NCI-H460 (cell line): ENCODE data around the gene PLEKHA4. TPM values are rescaled to one million over a fixed set of nuclear protein-coding genes. Genes with fewer than 3 reads are reported as not detected.
A peak's percentile ranks its signal among the peaks of the same experiment; 100 is the strongest.
"Not testable (repeated sequence)": the region's sequence is repeated elsewhere in the genome, so short reads cannot be mapped to it uniquely, and the experiment has no call there.

Experiments
- DNase-seq: peaks from one replicate; pipeline ENCODE4 v3.0.0-alpha.2; 2016; ENCODE audit warnings: low read depth; ENCODE audit errors: extremely low read depth
- polyA plus RNA-seq: library from polyadenylated mRNA; depleted of rRNA; stranded (reverse); fragments of >200 nt; gene quantifications from 2 replicates; pipeline ENCODE4 v1.2.3, GENCODE V29; 2014; cell fraction: nucleus; rRNA removed
- total RNA-seq: library from RNA; depleted of rRNA; stranded (reverse); fragments of >200 nt; shearing (Covaris generic); gene quantifications from 2 replicates; pipeline ENCODE4 v1.2.3, GENCODE V29; 2014; rRNA removed

The PLEKHA4 gene, protein sequence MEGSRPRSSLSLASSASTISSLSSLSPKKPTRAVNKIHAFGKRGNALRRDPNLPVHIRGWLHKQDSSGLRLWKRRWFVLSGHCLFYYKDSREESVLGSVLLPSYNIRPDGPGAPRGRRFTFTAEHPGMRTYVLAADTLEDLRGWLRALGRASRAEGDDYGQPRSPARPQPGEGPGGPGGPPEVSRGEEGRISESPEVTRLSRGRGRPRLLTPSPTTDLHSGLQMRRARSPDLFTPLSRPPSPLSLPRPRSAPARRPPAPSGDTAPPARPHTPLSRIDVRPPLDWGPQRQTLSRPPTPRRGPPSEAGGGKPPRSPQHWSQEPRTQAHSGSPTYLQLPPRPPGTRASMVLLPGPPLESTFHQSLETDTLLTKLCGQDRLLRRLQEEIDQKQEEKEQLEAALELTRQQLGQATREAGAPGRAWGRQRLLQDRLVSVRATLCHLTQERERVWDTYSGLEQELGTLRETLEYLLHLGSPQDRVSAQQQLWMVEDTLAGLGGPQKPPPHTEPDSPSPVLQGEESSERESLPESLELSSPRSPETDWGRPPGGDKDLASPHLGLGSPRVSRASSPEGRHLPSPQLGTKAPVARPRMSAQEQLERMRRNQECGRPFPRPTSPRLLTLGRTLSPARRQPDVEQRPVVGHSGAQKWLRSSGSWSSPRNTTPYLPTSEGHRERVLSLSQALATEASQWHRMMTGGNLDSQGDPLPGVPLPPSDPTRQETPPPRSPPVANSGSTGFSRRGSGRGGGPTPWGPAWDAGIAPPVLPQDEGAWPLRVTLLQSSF
- total RNA-seq: 0.58 and 1.2 TPM in 2 replicates
- polyA plus RNA-seq: 0.04 and 5.1 TPM in 2 replicates

- no peak for DNase-seq
Measured at GRCh38 chr19:48868114-48868886, at the start of gene PLEKHA4. Gene PLEKHA4, minus strand, starts transcription at chr19:48868617. Its CDS starts 997 bp downstream, at chr19:48867620.

- DNase-seq: no peak
Measured at GRCh38 chr19:48918071-48918470, 49.7 kb upstream of the PLEKHA4 start.

DNA sequence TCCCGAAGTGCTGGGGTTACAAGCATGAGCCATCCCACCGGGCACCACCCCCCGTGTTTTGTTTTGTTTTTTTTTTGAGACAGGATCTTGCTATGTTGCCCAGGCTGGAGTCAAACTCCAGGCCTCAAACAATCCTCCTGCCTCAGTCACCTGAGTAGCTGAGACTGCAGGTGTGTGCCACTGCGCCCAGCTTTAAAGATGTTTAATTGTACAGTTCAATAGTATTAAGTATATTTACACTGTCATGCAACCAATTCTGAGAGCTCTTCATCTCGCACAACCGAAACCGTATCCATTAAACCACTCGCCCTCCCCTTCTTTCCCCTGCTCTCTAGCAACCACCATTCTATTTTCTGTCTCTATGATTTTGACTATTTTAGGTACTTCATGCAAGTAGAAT, 47.3 kb upstream of the PLEKHA4 start:
- DNase-seq: no peak

- no peak for DNase-seq
Measured at GRCh38 chr19:48914181-48914580, 45.8 kb upstream of the PLEKHA4 start.

DNA sequence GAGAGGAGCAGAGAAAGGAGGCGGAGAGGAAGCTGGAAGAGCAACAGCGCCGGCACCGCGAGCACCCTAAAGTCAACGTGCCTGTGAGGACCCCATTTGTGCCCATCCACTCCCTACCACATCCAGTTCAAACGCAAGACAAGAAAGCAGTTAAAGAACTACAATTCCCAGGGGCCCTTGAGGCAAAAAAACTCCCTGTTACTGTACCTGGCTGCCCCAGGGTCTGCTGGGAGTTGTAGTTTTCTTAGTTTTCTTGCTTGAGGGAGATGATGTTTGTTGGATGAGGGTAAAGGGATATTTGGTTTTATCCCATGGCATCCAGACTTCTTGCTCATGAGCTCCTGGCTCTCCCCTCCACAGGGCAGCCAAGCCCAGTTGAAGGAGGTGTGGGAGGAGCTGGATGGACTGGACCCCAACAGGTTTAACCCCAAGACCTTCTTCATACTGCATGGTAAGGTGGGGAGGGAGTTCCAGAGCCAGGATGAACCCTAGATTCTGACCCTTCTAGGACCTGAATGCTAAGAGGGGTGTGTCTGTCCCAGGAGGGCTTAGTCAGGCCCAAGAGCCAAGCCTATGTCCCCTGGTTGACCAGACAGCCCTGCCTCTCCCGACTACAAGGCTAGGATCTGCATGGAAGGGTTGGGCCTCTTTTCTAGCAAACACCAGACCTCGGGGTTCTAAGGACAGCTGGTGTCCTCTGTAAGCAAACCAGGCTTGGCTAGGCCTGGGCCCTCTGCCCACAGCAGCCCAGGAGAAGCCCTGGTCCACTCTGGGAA, 44.9 kb upstream of the PLEKHA4 start:
- DNase-seq: no peak

DNA sequence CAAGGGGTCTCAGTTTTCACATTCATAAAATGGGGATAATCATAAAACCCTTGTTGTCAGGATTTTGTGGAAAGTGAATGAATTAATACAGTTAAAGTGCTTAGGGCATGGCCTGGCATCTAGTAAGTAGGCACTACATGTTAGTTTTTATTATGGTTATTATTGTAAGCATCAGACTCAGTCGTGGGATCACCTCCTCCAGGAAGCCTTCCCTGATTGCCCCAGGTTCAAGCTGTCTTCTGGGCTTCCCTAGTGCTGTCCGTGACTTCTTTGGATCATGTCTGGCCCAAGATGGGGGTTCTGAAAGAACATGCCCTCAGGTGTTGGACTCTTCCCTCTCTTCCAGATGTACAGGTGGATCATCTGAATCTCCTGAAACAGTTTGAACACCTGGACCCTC, 42.4 kb upstream of the PLEKHA4 start:
- DNase-seq: no peak

DNA sequence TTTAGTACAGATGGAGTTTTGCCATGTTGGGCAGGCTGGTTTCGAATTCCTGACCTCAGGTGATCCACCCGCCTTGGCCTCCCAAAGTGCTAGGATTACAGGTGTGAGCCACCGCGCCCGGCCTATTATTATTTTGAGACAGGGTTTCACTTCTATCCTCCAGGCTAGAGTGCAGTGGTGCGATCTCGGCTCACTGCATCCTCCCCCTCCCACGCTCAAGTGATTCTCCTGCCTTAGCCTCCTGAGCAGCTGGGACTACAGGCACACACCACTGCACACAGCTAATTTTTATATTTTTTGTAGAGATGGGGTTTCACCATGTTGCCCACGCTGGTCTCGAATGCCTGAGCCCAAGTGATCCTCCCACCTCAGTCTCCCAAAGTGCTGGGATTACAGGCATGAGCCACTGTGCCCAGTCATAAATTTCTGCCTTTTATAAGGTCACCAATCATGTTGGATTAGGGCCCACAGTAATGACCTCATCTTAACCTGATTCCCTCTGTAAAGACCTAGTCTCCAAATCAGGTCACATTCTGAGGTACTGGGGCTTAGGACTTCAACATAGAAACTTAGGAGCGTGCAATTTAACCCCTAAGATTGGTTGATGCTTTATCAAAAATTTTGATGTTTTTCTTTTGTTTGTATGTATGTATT, 41.1 kb upstream of the PLEKHA4 start:
- not testable (repeated sequence) for DNase-seq

- DNase-seq: no peak
Measured at GRCh38 chr19:48907671-48908070, 39.3 kb upstream of the PLEKHA4 start.

- DNase-seq: no peak
Measured at GRCh38 chr19:48906324-48906723, 37.9 kb upstream of the PLEKHA4 start.

DNA sequence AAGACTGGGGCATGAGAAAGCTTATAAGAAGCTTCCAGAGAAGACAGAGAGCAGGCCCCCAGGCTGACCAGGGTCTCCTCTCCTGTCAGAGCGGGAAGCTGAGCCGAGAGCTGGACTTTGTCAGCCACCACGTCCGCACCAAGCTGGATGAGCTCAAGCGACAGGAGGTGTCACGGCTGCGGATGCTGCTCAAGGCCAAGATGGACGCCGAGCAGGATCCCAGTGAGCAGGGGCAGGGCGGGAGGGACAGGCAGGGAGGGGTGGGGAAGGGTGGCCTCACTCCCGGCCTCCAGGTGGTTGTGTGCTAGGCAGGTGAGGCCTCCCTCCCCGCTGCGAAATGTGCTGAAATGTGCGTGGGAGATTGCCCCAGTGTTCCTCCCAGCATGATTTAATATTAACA, 37.2 kb upstream of the PLEKHA4 start:
- no peak for DNase-seq

- DNase-seq: not testable (repeated sequence)
Measured at GRCh38 chr19:48903788-48904187, 35.4 kb upstream of the PLEKHA4 start.

DNA sequence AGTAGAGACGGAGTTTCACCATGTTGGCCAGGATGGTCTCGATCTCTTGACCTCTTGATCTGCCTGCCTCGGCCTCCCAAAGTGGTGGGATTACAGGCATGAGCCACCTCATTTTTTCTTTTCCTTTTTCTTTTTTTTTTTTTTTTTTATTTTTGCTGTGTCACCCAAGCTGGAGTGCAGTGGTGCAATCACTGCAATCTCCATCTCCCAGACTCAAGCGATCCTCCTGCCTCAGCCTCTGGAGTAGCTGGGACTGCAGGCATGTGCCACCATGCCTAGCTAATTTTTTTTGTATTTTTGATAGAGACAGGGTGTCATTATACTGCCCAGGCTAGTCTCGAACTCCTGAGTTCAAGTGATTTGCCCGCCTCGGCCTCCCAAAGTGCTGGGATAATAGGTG, 33.9 kb upstream of the PLEKHA4 start:
- not testable (repeated sequence) for DNase-seq

GRCh38 chr19:48900477-48901406, 32.3 kb upstream of the PLEKHA4 start:
- no peak for DNase-seq

- DNase-seq: peak; percentile 96
Measured at GRCh38 chr19:48899781-48900476, 31.5 kb upstream of the PLEKHA4 start, which contains the start of gene NUCB1. Gene NUCB1, plus strand, starts transcription at chr19:48900312. Its CDS starts 485 bp downstream, at chr19:48900797.

- DNase-seq: not testable (repeated sequence)
Measured at GRCh38 chr19:48899386-48899749, 31.0 kb upstream of the PLEKHA4 start.

DNA sequence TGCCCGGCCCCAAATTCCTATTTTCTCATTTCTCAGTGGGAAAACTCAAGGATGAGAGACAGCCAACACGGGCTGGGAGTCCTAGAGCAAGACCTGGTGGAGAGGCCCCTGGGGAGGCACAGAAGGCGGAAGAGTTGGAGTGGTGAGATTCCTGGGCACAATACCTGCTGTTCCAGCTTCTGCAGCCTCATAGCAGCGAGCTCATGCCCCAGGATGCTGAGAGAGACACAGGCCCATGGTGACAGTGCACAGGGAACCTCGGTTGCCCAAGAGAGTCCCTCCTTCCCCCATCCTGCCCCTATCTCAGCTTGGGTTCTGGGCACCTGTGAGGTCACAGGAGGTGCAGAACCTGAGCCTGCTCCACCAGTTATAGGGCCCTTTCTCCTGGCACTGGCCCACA, 28.8 kb upstream of the PLEKHA4 start:
- no peak for DNase-seq

- DNase-seq: no peak
Measured at GRCh38 chr19:48896191-48896720, 27.8 kb upstream of the PLEKHA4 start.

- DNase-seq: no peak
Measured at GRCh38 chr19:48895226-48895625, 26.8 kb upstream of the PLEKHA4 start.
